ENCODE results near the gene CNOT3.

CNOT3 gene

DNA sequence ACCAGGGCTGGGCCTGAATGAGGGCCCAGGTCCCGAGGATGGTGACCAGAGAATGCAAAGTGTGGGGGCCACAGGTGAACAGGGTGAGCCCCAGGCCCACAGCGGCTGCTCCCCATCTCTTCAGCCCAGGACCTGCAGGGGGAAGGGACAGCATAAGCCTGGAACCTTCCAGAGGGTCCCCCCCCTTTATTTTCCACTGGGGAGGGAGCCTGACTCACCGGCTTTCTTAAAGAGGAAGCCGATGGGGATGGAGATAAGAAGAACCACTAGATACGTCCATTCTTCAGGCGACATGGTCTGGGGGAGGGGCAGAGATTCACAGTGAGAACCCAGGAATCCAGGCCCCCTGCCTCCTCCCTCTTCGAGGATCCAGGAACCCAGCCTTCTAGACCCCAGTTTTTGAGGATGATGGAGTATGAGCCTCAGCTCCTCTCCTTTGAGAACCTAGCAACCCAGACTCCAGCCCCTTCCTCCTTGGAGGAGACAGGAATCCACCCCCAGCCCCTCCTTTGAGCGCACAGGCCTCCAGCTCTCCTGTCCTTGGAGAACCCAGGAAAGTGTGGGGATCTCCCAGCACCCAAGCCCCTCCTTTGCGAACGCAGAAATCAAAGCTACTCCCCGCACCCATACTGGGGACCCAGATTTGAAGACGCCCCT lies 50.8 kb downstream of the CNOT3 start:
- TF ChIP-seq, protein P1, sequence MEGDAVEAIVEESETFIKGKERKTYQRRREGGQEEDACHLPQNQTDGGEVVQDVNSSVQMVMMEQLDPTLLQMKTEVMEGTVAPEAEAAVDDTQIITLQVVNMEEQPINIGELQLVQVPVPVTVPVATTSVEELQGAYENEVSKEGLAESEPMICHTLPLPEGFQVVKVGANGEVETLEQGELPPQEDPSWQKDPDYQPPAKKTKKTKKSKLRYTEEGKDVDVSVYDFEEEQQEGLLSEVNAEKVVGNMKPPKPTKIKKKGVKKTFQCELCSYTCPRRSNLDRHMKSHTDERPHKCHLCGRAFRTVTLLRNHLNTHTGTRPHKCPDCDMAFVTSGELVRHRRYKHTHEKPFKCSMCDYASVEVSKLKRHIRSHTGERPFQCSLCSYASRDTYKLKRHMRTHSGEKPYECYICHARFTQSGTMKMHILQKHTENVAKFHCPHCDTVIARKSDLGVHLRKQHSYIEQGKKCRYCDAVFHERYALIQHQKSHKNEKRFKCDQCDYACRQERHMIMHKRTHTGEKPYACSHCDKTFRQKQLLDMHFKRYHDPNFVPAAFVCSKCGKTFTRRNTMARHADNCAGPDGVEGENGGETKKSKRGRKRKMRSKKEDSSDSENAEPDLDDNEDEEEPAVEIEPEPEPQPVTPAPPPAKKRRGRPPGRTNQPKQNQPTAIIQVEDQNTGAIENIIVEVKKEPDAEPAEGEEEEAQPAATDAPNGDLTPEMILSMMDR (IDR thresholded peaks at IDR 0.05; ENCODE audit: extremely low read depth, missing control alignments): no peak
- no peak for DNase-seq (ENCODE audit: low spot score)

DNA sequence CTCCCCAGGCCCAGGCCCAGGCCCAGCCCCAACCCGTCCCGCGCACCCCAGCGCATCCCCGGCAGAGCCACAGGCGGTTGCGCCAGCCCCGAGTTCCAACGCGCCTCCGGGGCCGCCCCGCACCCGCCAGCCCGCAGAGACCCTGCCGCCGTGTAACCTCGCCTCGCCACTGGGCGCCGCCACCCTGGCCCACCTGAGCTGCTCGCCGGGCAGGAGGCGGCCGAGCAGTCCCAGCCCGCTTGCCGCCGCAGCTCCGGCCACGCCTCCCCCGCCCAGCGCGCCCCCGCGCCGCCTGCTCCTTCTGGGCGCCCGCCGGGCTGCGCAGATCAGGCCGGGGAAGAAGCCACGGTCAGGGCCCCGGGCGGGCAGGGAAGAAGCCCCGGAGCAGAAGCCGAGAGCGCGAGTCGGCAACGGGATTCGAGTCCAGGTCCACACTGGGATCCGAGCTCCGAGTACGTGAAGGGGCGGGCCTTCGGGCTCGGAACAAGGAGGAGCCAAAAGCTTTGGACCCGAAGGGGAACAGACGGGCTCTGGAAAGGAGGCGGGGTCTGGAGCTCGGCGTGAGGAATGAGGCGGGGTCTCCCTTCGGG lies 51.7 kb downstream of the CNOT3 start, which contains the start of gene MBOAT7:
TSS of gene MBOAT7 (minus strand) at position 436 of the 590 bp plus-strand sequence. CDS start 1,072 bp downstream, outside the sequence.
- TF ChIP-seq, protein P1 (IDR thresholded peaks at IDR 0.05; ENCODE audit: extremely low read depth, missing control alignments): peak; percentile 59
- DNase-seq (ENCODE audit: low spot score): peak; percentile 92

DNA sequence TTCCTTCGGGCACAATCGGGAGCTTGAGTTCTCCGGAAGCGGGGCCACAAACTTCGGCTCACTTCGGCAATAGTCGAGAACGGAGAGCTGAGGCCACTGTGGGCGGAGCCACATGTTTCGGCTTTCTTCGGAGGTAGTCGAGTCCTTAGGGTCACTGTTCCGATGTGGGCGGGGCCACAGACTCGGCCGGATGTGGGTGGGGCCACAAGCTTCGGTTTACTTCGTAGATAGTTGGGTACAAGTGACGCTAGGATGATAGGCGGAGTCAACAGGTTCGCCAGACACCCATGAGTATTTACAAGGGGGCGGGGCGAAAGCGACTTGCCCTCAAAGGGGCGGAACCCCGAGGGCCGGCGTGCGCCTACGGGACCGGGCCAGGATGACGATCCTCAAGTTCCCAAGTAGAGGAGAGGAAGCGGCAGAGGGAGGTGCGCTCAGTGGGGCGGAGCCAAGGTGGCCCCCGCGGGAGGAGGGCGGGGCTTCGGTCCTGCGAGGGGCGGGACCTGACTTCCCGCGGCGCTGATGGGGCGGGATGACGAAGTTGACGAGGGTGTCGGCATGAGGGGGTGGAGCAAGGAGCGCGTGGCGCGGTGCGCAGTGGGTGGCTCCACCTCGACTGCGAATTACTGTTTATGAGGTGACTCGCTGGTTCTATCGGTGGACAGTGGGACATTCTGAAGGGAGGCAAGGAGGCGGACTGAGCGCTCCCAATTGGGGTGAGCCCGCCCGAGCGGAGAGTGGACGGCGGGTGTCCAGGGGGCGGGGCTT lies 52.4 kb downstream of the CNOT3 start:
- peak; percentile 98 for DNase-seq (ENCODE audit: low spot score)
- TF ChIP-seq, protein P1 (IDR thresholded peaks at IDR 0.05; ENCODE audit: extremely low read depth, missing control alignments): no peak

DNA sequence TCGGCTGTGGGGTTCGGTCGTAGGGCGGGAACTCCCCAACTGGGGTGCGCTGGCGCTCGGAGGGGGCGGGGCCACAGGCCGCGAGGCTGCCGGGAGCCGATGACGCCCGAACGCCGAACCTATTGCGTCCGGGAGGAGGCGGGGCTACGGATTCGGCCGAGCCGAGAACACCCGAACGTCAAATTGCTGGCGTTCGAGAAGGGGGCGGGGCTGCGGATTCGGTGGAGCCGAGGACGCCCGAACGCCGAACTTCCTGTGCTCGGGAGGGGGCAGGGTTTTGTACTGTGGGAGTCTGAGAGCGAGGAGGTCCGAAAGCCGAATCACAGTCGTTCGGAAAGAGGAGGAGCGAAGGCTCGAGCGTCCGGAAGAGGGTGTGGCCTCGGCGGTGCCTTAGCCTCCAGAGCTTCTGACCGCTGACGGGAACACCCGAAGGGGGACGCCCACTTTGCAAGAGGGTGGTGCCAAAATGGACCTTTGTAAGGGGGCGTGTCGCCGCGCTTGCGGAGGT lies 53.0 kb downstream of the CNOT3 start:
- peak; percentile 93 for DNase-seq (ENCODE audit: low spot score)
- TF ChIP-seq, protein P1 (IDR thresholded peaks at IDR 0.05; ENCODE audit: extremely low read depth, missing control alignments): no peak

DNA sequence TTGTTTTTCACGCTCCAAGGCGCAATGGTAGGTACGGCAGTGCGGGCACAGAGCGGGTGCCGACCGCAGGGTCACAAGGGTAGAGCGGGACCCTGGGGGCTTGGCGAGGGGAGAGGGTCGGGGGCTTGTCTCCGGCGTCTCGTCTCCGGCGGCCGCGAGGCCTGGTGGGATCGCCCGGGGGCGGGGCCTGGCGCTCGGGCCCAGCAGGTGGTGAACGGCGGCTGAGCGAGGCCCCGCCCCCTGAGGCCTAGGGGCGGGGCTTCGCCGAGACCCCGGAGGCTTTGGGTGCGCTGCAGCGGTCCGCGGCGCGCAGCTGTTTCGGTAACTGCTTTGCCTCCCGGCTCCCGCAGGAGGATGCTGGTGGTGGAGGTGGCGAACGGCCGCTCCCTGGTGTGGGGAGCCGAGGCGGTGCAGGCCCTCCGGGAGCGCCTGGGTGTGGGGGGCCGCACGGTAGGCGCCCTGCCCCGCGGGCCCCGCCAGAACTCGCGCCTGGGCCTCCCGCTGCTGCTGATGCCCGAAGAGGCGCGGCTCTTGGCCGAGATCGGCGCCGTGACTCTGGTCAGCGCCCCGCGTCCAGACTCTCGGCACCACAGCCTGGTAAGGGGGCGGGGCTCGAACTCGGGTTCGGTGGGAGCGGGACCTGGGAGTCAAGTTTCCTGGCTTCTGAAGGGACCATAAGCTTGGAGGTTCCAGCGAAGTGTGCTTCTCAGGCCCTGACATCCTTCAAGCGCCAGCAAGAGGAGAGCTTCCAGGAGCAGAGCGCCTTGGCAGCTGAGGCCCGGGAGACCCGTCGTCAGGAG lies 53.6 kb downstream of the CNOT3 start, which contains the start of gene TSEN34:
TSS of gene TSEN34 (plus strand) at position 298 of the 800 bp plus-strand sequence. CDS start at position 355, 57 bp downstream.
- TF ChIP-seq, protein P1 (IDR thresholded peaks at IDR 0.05; ENCODE audit: extremely low read depth, missing control alignments): no peak
- DNase-seq (ENCODE audit: low spot score): peak; percentile 89

DNA sequence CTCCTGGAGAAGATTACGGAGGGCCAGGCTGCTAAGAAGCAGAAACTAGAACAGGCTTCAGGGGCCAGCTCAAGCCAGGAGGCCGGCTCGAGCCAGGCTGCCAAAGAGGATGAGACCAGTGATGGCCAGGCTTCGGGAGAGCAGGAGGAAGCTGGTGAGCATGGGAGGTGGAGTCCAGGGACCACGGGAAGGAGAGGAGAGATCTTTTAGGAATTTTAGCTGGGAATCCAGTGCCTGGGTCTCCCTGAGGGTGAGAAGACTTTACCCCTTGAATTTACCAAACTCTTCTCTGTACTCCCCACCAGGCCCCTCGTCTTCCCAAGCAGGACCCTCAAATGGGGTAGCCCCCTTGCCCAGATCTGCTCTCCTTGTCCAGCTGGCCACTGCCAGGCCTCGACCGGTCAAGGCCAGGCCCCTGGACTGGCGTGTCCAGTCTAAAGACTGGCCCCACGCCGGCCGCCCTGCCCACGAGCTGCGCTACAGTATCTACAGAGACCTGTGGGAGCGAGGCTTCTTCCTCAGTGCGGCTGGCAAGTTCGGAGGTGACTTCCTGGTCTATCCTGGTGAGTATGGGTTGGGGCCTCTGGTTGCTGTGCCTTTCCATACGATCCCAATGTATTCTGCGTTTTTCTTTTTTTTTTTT lies 54.4 kb downstream of the CNOT3 start:
- no peak for DNase-seq (ENCODE audit: low spot score)
- TF ChIP-seq, protein P1 (IDR thresholded peaks at IDR 0.05; ENCODE audit: extremely low read depth, missing control alignments): no peak

Data from GM20000 (cell line).